HG03066 (cell line): ENCODE data around the gene VPS13D.
"Not testable (repeated sequence)": the region's sequence is repeated elsewhere in the genome, so short reads cannot be mapped to it uniquely, and the experiment has no call there.

Experiments used
- ATAC-seq: cut with Tn5 transposase; IDR thresholded peaks from one replicate; pipeline ENCODE4 v1.9.1; 2021; ENCODE audit warnings: low read depth; ENCODE audit not compliant: unreplicated experiment

VPS13D gene

GRCh38 chr1:12442217-12442616, 212.4 kb downstream of the VPS13D start:
- ATAC-seq = no peak

DNA sequence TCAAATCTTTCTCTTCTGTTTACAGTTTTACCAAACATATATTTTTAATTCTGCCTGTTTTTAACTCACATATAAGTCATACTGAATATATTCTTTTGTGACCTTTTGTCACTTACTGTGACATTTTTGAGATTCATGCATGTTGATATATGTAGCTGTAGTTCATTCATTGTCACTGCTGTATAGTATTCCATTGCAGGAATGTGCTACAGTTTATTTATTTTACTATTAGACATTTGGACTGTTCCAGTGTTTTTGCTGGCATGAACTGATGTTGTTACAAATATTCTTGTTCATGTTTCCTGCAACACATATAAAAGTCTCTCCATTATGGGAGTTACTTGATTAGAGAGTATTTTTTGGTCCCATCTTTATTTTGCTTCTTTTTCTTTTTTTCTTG, 213.3 kb downstream of the VPS13D start:
- no peak for ATAC-seq

DNA sequence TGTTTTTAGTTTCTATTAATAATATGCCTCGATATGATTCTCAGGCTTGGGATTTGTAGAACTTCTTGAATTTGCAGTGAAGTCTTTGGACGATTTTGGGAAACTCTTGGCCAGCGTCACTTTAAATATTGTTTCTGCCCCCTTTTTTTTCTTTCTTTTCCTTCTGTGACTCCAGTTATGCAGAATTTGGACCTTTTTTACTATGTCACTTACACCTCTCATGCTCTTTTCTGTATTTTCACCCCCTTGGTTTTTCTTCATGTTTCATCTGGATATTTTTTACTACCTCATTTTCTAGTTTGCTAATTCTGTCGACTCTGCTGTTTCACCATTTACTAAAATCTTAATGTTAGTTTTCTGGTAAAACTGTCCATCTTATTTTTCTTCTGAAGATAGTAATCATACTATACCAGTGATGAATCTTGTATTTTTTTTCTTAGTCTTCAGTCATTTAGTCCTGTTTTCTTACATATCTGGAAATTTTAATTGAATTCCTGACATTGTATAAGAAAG, 214.6 kb downstream of the VPS13D start:
- no peak for ATAC-seq

GRCh38 chr1:12445257-12445656, 215.4 kb downstream of the VPS13D start:
- ATAC-seq = no peak

DNA sequence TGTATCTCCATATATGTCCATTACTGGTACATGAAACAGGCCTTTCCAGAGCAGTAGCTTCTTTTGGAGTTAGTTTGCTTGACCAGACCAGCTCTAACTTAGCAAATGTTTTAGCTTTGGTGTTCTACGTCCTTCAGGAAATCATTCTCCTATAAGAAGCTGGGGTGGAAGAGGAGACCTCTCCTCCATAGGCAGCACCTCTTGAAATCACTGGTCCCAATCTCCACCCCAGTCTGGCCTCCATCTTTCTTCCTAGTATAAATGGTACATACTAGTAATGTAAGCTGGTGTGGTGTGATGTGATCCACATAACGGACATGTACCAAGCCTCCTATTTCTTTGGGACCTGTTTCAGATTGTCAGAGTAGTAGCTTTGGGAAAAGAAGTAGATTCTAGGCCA, 216.8 kb downstream of the VPS13D start:
- ATAC-seq = no peak

DNA sequence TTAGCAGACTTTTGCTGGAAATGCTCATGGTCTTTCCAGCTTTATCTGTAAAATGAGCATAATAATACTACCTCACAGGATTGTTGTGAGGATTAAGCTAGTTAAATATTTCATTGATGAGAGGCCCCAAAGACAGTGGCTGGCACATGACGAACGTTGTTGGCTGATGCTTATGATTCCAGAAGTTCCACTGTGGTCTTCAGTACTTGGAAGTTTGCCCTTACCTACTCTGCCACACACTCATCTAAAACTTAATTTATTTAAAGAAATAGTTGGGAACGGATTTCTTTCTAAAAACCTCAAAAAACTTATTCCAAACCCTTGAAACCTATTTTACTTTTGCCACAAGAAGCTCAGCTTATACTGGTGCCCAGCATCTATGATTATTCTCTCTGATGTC, 217.5 kb downstream of the VPS13D start:
- ATAC-seq = no peak

- no peak for ATAC-seq
These were observed 218.1 kb downstream of the VPS13D start for GRCh38 chr1:12447849-12448312.

- no peak for ATAC-seq
These were observed 218.9 kb downstream of the VPS13D start for GRCh38 chr1:12448746-12449177.

GRCh38 chr1:12450090-12450755, 220.4 kb downstream of the VPS13D start:
- ATAC-seq = no peak

GRCh38 chr1:12450756-12451559, 221.1 kb downstream of the VPS13D start:
- no peak for ATAC-seq

GRCh38 chr1:12451560-12451900, 221.7 kb downstream of the VPS13D start:
- ATAC-seq = no peak

- ATAC-seq = no peak
These were observed 222.4 kb downstream of the VPS13D start for GRCh38 chr1:12452262-12452661.

GRCh38 chr1:12453400-12454343, 223.8 kb downstream of the VPS13D start:
- ATAC-seq = no peak

- ATAC-seq = no peak
These were observed 224.9 kb downstream of the VPS13D start for GRCh38 chr1:12454406-12455391.

DNA sequence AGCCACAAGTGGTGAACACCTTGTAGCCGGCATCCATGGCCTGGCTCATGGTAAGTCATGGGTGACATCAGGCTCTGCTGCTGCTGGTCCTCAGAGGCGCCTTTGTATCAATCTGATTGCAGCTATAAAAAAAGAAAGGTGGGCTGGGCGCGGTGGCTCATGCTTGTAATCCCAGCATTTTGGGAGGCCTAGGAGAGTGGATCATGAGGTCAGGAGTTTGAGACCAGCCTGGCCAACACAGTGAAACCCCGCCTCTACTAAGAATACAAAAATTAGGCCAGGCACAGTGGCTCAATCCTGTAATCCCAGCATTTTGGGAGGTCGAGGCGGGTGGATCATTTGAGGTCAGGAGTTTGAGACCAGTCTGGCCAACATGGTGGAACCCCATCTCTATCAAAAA, 226.3 kb downstream of the VPS13D start:
- not testable (repeated sequence) for ATAC-seq

- ATAC-seq = no peak
These were observed 227.1 kb downstream of the VPS13D start for GRCh38 chr1:12456979-12457378.

GRCh38 chr1:12457771-12458170, 227.9 kb downstream of the VPS13D start:
- no peak for ATAC-seq

DNA sequence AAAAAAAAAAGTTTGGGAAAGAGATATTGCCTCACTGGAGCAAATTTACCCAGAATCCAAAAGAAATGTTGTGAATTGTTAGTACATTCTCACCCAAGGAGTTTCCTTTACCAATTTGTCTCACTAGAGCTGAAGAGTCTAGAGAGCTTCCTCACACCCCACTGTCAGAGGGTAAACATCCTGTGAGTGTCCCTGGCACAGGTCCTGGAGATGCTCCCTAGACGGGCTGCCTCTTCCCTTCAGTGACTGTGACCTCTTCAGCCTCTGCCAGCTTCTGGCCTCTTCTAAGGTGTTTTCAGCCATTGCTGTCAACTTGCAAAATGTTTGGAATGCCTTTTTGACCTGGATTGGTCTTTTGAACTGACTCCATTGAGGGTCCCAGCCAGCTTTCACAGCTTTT, 228.7 kb downstream of the VPS13D start:
- no peak for ATAC-seq

GRCh38 chr1:12460121-12460520, 230.3 kb downstream of the VPS13D start:
- ATAC-seq = no peak
